Ramos (cell line): ENCODE results near the gene TMC3.
"Not testable (repeated sequence)": the region's sequence is repeated elsewhere in the genome, so short reads cannot be mapped to it uniquely, and the experiment has no call there.

ENCODE experiments used
- in situ Hi-C: fragments of 300-500 bp; cut with MboI; formaldehyde crosslinking; loops from one replicate; pipeline ENCODE4 v1.14.3; 2022; ENCODE audit warnings: low sequenced_read_pairs; ENCODE audit not compliant: unreplicated experiment

TMC3 gene

DNA sequence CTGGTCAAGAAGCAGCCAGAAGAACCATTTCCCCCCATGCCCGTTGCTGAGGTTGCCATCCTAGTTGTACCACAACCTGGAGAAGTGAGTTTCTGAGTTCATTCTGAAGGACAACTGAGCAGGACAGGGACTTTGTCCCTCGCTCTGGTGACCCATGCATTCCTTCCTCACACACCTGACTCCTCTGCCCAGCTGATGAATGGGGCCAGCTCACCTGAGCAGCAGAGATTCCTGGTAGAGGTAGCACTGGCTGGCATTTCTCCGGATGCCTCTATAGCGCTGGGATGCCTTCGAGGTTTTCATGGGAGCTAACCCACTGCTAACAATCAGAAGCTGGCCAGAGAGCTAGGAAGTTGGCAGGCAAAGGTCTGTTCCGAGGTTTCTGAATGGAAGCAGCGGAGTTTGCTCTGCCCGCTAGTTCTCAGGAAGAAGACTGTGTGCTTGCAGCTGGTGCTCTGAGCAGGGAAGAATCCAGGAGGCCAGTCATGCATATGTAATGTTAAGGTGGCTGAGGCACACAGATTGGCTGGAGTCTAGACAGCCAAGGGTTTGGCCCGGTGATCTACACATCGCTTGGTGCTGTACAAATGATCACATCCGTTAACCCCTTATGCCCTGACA, at the start of gene TMC3:
TSS of gene TMC3 (minus strand) at position 439 of the 621 bp plus-strand sequence. CDS start at position 303, 136 bp downstream.
- in situ Hi-C loops, result no loop called here

DNA sequence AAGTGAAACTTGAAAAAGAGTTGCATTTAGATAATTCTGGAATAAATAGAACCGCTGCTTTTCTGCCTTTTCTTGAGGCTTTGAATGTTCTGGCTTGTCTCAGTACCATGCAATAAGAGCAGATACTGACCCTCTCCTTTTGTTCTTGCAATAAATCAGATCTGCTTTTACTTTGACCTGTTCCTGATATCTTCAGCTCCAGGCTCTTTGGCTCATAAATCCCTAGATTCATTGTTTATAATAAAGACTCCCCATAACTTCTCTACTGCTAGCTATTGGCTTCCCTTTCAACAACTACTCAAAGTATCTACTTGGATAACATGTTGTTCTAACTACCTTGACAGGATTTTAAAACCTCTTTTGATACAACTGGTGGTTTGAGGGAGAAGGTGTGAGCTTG, 47.4 kb upstream of the TMC3 start:
- in situ Hi-C loops, result no loop called here

GRCh38 chr15:81419332-81419943, 45.4 kb upstream of the TMC3 start:
- in situ Hi-C loops, result no loop called here

DNA sequence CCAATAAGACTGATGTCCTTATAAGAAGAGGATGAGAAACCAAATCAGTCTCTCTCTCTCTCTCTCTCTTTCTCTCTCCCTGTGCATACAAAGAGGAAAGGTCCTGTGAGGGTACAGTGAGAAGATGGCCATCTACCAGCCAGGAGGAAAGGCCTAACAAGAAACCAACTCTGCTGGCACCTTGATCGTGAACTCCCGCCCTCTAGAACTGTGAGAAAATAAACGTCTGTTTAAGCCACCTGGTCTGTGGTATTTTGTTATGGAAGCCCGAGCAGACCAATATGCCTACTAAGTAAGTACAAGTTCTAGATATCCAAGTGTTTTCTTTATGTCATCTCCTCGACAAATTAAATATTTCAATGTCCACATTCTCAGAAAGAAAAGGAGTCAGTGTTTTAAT, 44.9 kb upstream of the TMC3 start:
- in situ Hi-C loops, result no loop called here

- in situ Hi-C loops, result no loop called here
These were observed 44.4 kb upstream of the TMC3 start for GRCh38 chr15:81418444-81418843.

DNA sequence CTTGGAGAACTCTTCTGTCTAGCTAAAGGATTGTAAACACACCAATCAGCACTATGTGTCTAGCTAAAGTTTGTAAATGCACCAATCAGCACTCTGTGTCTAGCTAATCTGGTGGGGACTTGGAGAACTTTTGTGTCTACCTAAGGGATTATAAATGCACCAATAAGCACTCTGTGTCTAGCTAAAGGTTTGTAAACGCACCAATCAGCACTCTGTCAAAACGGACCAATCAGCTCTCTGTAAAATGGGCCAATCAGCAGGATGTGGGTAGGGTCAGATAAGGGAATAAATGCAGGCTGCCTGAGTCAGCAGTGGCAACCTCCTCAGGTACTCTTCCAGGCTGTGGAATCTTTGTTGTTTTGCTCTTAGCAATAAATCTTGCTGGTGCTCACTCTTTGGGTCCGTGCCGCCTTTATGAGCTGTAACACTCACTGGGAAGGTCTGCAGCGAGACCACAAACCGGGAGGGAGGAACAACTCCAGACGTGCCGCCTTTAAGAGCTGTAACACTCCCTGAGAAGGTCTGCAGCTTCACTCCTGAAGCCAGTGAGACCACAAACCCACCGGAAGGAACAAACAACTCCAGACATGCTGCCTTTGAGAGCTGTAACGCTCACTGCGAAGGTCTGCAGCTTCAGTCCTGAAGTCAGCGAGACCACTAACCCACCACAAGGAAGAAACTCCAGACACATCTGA, 40.4 kb upstream of the TMC3 start:
- in situ Hi-C loops, result not testable (repeated sequence)

- in situ Hi-C loops, result no loop called here
These were observed 39.8 kb upstream of the TMC3 start for GRCh38 chr15:81413851-81414250.

DNA sequence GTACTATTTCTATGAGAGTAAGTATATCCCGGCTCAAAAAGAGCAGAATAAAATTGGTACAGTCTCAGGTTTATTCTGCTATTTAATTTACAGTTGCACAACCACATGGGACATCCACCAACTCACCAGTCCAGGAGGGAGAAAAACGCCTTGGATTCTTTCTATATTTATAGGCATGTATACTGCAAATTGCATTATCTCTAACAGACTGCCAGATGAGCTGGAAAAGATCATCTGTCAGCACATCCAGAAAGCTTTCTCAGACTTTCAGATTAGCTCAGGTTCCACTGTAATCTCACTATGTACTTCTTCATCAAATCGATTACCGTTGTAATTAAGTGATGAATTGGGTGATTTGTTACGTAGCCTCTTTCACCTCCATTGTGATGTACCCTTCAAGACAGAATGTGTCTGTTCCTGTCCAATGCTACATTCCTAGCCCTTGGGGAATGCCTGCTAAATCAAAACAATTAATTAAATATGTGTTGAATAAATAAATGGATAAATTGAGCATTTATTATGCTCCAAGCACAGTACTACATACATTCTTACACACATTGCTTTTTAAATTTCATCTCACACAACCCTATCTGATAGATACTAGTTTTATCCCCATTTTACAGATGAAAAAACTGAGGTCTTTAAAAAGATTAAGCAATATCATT, 38.1 kb upstream of the TMC3 start:
- in situ Hi-C loops, result no loop called here

GRCh38 chr15:81411051-81411450, 37.0 kb upstream of the TMC3 start:
- in situ Hi-C loops, result no loop called here

DNA sequence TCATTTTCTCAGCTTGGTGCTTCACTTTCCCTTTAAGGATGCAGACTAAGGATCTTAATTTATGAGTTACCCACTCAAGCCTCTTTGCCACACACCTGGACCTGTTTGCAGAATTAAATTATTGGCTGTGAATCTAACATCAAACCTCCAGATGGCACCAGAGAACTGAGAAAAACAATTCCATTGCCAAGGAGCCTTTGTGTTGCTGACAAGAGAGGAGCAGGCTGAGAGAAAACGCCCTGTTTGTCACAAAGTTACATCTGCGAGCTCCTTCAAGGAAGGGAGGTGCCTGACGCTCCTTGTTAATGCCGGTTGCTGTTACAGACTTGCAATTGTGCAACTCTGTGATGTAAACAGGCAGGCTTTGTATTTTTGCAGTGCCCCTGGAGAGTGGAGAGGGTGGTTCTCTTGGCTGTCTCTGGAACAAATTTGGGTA, 36.3 kb upstream of the TMC3 start:
- in situ Hi-C loops, result no loop called here

DNA sequence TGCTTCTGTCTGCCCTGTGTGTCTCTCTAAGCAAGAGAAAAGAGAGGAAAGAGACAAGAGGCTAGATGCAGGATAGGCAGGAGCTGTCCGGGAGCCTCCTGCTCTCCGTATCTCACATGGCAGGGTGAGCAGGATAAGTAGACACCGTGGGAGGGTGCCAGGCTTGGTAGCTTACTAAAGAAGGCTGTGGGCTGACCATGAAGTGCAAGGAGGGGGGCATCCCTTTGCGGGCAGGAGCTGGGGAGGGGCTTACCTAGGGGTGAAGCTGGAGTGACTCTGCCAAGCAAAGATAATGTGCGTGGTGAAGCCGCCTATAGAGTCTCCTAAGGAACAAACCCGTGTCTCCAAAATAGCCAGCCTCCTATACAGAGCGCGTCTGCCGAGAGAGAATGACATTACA, 33.7 kb upstream of the TMC3 start:
- in situ Hi-C loops, result no loop called here

DNA sequence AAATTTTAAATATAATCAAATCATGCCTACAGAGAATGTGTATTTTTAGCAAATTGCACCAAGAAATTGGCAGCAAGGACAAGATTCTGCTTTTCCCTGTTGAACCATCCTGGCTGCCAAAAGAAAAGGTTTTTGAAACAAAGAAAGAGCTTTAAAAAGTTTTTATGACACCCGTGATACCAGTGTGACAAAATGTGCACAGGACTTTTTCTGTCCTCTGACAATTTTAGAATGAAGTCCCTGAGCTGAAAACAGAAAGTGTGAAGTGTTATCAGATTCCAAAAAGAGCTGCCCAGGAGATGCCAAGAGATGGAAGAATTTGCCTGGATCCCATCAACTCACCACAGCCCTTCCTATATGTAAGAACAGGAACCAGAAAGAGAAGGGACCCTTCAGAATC, 33.2 kb upstream of the TMC3 start:
- in situ Hi-C loops, result no loop called here

GRCh38 chr15:81400640-81401236, 26.7 kb upstream of the TMC3 start:
- in situ Hi-C loops, result loop anchor here (5.0 kb wide), 1 partner anchor 133 kb away; no protein-coding TSS in a partner anchor

DNA sequence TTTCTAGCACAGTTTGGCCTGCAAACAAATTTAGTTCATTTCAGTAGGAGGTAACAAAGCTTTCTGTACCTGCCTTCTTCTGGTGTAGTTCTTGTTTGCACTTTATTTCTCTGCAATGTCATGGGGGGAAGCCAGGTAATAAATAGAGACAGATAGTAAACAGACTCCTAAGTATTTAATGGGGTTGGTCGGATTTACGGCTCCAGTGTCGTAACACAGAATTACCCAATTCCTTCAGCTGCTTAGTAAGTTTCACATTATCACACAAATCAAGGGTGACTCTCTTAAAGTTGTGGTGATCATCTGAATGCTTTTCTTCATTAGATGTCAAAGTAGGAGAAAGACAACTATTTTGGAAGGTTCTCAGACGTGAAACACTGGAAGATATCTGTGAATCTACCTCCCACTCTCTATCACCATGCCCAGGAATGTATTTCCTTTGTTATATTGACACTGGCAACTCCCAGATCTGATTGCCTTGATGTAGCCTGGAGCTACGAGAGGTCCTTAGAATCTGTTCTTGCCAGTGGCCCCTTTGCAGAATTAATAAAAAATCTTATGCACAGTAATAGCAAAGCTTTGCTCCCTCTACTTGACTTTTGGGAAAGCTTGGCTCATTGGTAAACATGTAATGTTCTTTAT, 25.0 kb upstream of the TMC3 start:
- in situ Hi-C loops, result no loop called here

DNA sequence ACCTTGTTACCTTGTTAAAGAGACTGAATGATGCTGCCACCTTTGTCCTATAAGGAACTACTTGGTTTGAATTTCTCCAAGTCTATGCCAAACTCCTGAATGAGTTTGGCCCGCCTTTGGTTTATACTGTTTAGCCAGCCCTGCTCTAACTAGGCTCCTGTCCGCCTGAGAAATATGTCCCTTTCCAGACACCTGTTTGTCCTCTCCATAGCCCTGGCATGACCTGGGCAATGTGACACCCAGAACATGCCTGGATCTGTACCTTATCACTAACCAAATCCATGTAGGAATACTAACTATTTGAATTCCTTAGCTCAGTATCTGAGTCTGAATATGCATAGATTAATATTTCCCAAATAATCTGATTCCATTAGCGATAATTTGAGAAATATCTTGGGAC, 24.4 kb upstream of the TMC3 start:
- in situ Hi-C loops, result no loop called here

DNA sequence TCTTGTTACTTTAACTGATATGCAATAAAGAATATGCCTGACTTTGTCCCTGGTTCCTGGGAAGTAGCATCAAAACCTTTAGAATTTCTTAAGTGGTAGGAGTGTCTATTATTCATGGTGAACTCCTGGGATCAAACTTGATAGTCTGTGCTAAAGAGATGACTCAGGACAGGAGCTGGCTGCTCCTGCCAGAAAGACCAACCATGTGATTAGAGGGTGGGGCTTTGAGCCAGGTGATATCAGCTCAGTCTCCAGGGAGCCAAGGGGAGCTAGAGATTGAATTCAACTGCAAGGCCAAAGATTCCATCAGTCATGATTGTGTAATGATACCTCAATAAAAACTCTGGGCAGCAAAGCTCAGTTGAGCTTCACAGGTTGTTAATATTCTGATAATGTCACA, 20.6 kb upstream of the TMC3 start:
- in situ Hi-C loops, result no loop called here

GRCh38 chr15:81391657-81392056, 17.6 kb upstream of the TMC3 start:
- in situ Hi-C loops, result no loop called here

- in situ Hi-C loops, result no loop called here
These were observed 14.4 kb upstream of the TMC3 start for GRCh38 chr15:81388436-81388770.

DNA sequence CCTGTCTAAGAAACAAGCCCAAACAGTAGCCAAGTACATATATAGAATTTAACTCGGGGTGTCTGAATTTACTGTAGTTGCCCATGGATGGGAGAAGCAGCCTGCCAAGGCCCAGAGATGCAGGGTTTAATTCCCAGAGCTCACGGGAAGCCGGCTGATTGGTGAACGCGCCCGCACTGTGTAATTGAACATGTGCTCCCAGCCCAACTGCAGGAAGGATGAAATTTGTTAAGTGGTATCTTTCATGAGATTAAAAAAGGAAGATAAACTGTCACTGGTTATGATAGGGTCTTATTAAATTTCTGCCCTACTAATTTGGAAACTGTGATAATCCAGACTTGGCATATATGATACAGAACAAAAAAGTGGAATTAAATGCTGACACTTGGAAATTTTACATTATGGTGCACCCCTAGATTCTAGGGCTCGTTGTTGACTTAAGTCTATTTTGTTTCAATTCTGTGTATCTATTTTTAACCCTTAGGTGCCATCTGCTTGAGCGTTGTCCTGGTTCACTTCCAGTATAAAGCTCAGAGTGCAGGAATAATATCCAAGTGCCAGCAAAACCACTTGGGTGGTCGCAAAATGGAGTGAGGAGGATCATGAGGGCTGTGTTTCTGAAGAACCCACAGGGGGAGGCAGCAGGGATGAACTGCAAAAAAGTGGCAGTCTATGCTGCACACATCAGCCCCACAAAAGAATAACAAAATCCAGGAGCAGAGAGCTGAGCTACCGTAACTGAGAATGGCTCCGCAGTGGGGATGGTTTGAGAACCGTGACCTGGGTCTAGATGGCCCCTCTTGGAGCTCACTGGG, 13.8 kb upstream of the TMC3 start:
- in situ Hi-C loops, result no loop called here

- in situ Hi-C loops, result no loop called here
These were observed 12.9 kb upstream of the TMC3 start for GRCh38 chr15:81386947-81387346.
